Tibial nerve (tissue), 4 donors: Measurements from ENCODE around the gene PPP6R1.

Source experiments
- EP300 ChIP-seq, 2 donors: sonication (generic); formaldehyde crosslinking; IDR thresholded peaks; one replicate each; pipeline ENCODE4 v1.6.1; 2017; ENCODE audit warnings: antibody characterized with exemption in 2 of 2, mild to moderate bottlenecking in 1 of 2
- POLR2A ChIP-seq, 2 donors: fragments of 450-650 bp; IDR thresholded peaks; one replicate each; pipeline ENCODE4 v1.6.1; 2017; ENCODE audit warnings: antibody characterized with exemption in 2 of 2, mild to moderate bottlenecking in 2 of 2, moderate library complexity in 2 of 2
- TF ChIP-seq, protein P1 (sequence below), 5 experiments: fragments of 200-600 bp in 3 of 5; fragments of 450-650 bp in 2 of 5; sonication (generic) in 3 of 5; IDR thresholded peaks; one replicate each; pipeline ENCODE4 v1.5.1; 2016 to 2019; ENCODE audit warnings: antibody characterized with exemption in 5 of 5, mild to moderate bottlenecking in 3 of 5, moderate library complexity in 2 of 5

DNA sequence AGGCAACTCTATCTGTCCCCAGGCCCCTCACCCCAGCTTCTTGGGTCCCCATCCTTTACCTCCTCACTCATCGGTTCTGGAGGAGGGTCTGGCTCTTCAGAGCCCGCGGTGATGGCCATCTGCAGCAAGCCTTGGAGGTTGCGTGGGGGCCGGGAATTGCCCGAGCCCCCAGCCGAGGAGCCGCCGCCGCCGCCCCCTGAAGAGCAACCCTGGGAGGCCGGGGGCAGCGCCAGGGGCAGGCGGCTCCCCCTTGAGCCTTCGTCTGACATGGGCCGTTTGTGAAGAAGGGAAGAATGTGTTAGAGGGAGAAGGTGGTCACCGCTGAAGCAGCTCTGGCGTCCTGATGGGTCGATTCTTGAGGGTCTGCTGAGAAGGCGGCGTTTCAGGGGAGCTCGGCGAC is 20.5 kb upstream of the PPP6R1 start:
- no peak for TF ChIP-seq POLR2A (IDR thresholded peaks at IDR 0.05)
- TF ChIP-seq, protein P1, sequence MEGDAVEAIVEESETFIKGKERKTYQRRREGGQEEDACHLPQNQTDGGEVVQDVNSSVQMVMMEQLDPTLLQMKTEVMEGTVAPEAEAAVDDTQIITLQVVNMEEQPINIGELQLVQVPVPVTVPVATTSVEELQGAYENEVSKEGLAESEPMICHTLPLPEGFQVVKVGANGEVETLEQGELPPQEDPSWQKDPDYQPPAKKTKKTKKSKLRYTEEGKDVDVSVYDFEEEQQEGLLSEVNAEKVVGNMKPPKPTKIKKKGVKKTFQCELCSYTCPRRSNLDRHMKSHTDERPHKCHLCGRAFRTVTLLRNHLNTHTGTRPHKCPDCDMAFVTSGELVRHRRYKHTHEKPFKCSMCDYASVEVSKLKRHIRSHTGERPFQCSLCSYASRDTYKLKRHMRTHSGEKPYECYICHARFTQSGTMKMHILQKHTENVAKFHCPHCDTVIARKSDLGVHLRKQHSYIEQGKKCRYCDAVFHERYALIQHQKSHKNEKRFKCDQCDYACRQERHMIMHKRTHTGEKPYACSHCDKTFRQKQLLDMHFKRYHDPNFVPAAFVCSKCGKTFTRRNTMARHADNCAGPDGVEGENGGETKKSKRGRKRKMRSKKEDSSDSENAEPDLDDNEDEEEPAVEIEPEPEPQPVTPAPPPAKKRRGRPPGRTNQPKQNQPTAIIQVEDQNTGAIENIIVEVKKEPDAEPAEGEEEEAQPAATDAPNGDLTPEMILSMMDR (IDR thresholded peaks at IDR 0.05) = no peak
- no peak for TF ChIP-seq EP300 (IDR thresholded peaks at IDR 0.05)
